ENCODE results near the gene SRSF1. TPM values are rescaled to one million over a fixed set of nuclear protein-coding genes. Genes with fewer than 3 reads are reported as not detected.

The SRSF1 gene
- total RNA-seq, 1 experiment from 2014 or later = 434 TPM

- TF ChIP-seq ELF1 (IDR thresholded peaks at IDR 0.05; ENCODE audit: borderline replicate concordance, low read depth) = no peak
- no peak for TF ChIP-seq YY1 (IDR thresholded peaks at IDR 0.05; ENCODE audit: extremely low read depth, insufficient replicate concordance, low read depth, low read length)
- no peak for TF ChIP-seq POLR2AphosphoS5 (IDR thresholded peaks at IDR 0.05; ENCODE audit: low read depth, low read length)
- no peak for TF ChIP-seq SP1 (IDR thresholded peaks at IDR 0.05; ENCODE audit: low read depth)
- no peak for TF ChIP-seq ZBTB33 (IDR thresholded peaks at IDR 0.05; ENCODE audit: extremely low read depth, insufficient replicate concordance, low read length)
- TF ChIP-seq EZH2 (IDR thresholded peaks at IDR 0.05) = no peak
- H3K79me2 ChIP-seq (ENCODE audit: insufficient read depth, low read length) = no peaks in the 10 kb centered on the region
- H3K9me3 ChIP-seq (ENCODE audit: control insufficient read depth in 1 of 2, insufficient read depth in 1 of 2, low read depth in 1 of 2, low read length in 2 of 2) = no peaks in the 10 kb centered on the region
- no peak overlapping the region for H2AFZ ChIP-seq (ENCODE audit: low read depth, low read length, poor library complexity, severe bottlenecking)
- H3K9me2 ChIP-seq (ENCODE audit: insufficient read depth) = no peaks in the 10 kb centered on the region
- ChIA-PET CTCF (no interaction called here), RAD21 (ENCODE audit: low non-redundant PET in 1 of 2, low total read pairs in 2 of 2, uncharacterized antibody in 2 of 2, unreplicated experiment in 2 of 2) (interaction anchor here (0.7 kb wide), 2 partner anchors 130 to 785 kb away, joined by 4 to 5 read pairs; no protein-coding TSS in a partner anchor), POLR2A (no interaction called here)
- H3K36me3 ChIP-seq (ENCODE audit: control insufficient read depth in 1 of 2, insufficient read depth in 2 of 2, low read length in 2 of 2) = no peaks in the 10 kb centered on the region
- DNase-seq (ENCODE audit: low read depth, low spot score) (no peak), ATAC-seq (0 out of 2 replicates have a peak, but pooled peaks have one; percentile 27)
- no peak overlapping the region for H3K27ac ChIP-seq (ENCODE audit: low read depth, low read length)
- H3K4me2 ChIP-seq (ENCODE audit: low read length) = no peak overlapping the region
- intact Hi-C loops (cut with micrococcal nuclease) = no loop called here
- no TSS peak for BruUV-seq (replicated peaks)
- H4K20me1 ChIP-seq (ENCODE audit: insufficient read depth) = no peaks in the 10 kb centered on the region
- no peak overlapping the region for H3K4me3 ChIP-seq (replicated peaks in 1 of 2; ENCODE audit: low read depth in 1 of 2, low read length in 2 of 2)
- H3K4me1 ChIP-seq (ENCODE audit: control insufficient read depth in 1 of 2, insufficient read depth in 2 of 2, low read length in 2 of 2) = peaks cover 3 to 6% of the 10 kb centered on the region in 2 experiments
- no peak overlapping the region for H3K9ac ChIP-seq (ENCODE audit: low read length)
- H3K27me3 ChIP-seq (ENCODE audit: insufficient read depth, low read length) = no peaks in the 10 kb centered on the region
Observed at GRCh38 chr17:58028578-58028977, 21.5 kb upstream of the SRSF1 start.

GRCh38 chr17:58020401-58020800 is 13.4 kb upstream of the SRSF1 start:
- ATAC-seq (no peak), DNase-seq (ENCODE audit: low read depth, low spot score) (no peak)
- CTCF ChIA-PET = no interaction called here
- no peaks in the 10 kb centered on the region for H4K20me1 ChIP-seq (ENCODE audit: insufficient read depth)
- no peak overlapping the region for H3K9ac ChIP-seq (ENCODE audit: low read length)
- POLR2A ChIA-PET = interaction anchor here (0.8 to 2.5 kb wide), 2 partner anchors 13 kb away, joined by 3 to 9 read pairs; partner anchors contain the start of gene SRSF1
- intact Hi-C loops (cut with micrococcal nuclease) = loop anchor here (5.0 kb wide), 1 partner anchor 62 kb away; the partner anchor contains the start of gene DYNLL2
- no peaks in the 10 kb centered on the region for H3K9me3 ChIP-seq (ENCODE audit: control insufficient read depth in 1 of 2, insufficient read depth in 1 of 2, low read depth in 1 of 2, low read length in 2 of 2)
- H3K9me2 ChIP-seq (ENCODE audit: insufficient read depth) = 0 out of 2 replicates have a peak, but pooled peaks cover 2% of the 10 kb centered on the region
- H3K27ac ChIP-seq (ENCODE audit: low read depth, low read length) = no peak overlapping the region
- no peak overlapping the region for H3K4me2 ChIP-seq (ENCODE audit: low read length)
- RAD21 ChIA-PET (ENCODE audit: low non-redundant PET in 1 of 2, low total read pairs in 2 of 2, uncharacterized antibody in 2 of 2, unreplicated experiment in 2 of 2) = no interaction called here
- H3K79me2 ChIP-seq (ENCODE audit: insufficient read depth, low read length) = no peaks in the 10 kb centered on the region
- H3K4me3 ChIP-seq (replicated peaks in 1 of 2; ENCODE audit: low read depth in 1 of 2, low read length in 2 of 2) = no peak overlapping the region
- peaks cover 24 to 30% of the 10 kb centered on the region in 2 experiments for H3K4me1 ChIP-seq (ENCODE audit: control insufficient read depth in 1 of 2, insufficient read depth in 2 of 2, low read length in 2 of 2)
- no peaks in the 10 kb centered on the region for H3K27me3 ChIP-seq (ENCODE audit: insufficient read depth, low read length)
- H3K36me3 ChIP-seq (ENCODE audit: control insufficient read depth in 1 of 2, insufficient read depth in 2 of 2, low read length in 2 of 2) = no peaks in the 10 kb centered on the region
- no peak for TF ChIP-seq SRF (IDR thresholded peaks at IDR 0.05; ENCODE audit: low read depth)
- TF ChIP-seq POLR2A (IDR thresholded peaks at IDR 0.05; ENCODE audit: borderline replicate concordance, extremely low read depth, insufficient read depth, insufficient read length) = no peak
- no peak for TF ChIP-seq YY1 (IDR thresholded peaks at IDR 0.05; ENCODE audit: extremely low read depth, insufficient replicate concordance, low read depth, low read length)
- no peak for TF ChIP-seq ELF1 (IDR thresholded peaks at IDR 0.05; ENCODE audit: borderline replicate concordance, low read depth)
- no peak for TF ChIP-seq EZH2 (IDR thresholded peaks at IDR 0.05)
- no peak for TF ChIP-seq ZFX (IDR thresholded peaks at IDR 0.05)
- TF ChIP-seq ATF3 (IDR thresholded peaks at IDR 0.05) = no peak
- H2AFZ ChIP-seq (ENCODE audit: low read depth, low read length, poor library complexity, severe bottlenecking) = no peak overlapping the region
- BruUV-seq (replicated peaks) = no TSS peak
